C1 segment of cervical spinal cord (tissue), 14 donors: ENCODE results near the gene PPTC7.
A peak's percentile ranks its signal among the peaks of the same experiment; 100 is the strongest.
"Not testable (repeated sequence)": the region's sequence is repeated elsewhere in the genome, so short reads cannot be mapped to it uniquely, and the experiment has no call there.

Experiments used
- DNase-seq, 14 donors: peaks; one replicate each; lab custom pipeline; 2025; lab: John Stamatoyannopoulos, UW

Gene PPTC7

DNA sequence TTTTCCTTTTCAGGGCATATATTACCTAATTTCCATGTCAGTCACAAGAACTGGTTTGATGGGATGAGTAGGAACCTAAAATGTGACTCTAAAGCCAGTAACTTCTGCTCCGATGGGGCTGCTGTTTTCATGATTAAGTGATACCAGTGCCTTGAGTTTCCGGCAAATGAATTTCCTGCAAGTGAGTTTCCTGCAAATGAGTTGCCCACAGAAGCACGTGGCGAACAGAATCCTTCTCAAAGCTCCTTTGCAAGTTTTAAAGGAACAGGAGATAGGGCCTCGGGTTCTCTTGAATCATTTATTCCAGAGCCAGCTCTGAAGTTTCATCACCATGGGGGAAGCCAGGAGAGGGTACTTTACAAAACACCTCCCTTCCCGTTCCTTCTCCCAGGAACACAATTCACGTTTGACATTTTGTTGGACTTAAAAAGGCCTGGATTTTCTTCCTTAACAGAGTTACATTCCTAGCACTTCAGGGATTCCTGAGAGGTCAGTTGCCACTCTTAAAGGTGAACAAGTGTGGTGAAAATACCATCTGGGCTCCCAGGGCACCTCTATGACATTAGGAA is 2.2 kb upstream of the PPTC7 start:
- DNase-seq = peak in 2 of 14 donors; percentile 7 to 27

- DNase-seq = peak in 13 of 14 donors; percentile 24 to 82 (median 67)
These were observed 612 bp downstream of the PPTC7 start for GRCh38 chr12:110582276-110583136.

- no peak for DNase-seq
These were observed 1.2 kb downstream of the PPTC7 start for GRCh38 chr12:110581931-110582275.

DNA sequence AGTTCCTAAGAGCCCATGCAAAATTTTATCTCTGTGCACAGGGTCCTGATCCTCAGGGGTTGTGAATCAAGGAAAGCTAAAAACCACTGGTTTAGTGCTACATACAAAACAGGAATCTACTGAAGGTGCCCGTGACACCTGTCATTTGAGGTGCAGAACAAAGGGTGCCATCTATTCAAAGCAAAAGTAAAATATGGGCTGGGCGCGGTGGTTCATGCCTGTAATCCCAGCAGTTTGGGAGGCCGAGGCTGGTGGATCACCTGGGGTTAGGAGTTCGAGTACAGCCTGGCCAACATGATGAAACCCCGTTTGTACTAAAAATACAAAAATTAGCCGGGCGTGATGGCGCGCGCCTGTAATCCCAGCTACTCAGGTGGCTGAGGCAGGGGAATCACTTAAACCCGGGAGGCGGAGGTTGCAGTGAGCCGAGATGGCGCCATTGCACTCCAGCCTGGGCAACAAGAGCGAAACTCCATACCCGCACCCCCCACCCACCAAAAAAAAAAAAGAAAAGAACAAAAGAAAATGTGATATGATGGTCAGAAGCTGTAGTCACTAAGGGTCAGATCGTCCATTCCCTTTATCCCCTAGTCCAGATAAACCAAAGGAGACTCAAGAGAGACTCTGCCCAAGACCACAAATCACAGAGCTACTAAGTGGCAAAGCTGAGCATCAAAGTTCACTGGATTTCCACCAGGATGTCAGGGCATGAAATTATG is 3.4 kb downstream of the PPTC7 start:
- DNase-seq = no peak

- DNase-seq = no peak
These were observed 4.2 kb downstream of the PPTC7 start for GRCh38 chr12:110578694-110579534.

DNA sequence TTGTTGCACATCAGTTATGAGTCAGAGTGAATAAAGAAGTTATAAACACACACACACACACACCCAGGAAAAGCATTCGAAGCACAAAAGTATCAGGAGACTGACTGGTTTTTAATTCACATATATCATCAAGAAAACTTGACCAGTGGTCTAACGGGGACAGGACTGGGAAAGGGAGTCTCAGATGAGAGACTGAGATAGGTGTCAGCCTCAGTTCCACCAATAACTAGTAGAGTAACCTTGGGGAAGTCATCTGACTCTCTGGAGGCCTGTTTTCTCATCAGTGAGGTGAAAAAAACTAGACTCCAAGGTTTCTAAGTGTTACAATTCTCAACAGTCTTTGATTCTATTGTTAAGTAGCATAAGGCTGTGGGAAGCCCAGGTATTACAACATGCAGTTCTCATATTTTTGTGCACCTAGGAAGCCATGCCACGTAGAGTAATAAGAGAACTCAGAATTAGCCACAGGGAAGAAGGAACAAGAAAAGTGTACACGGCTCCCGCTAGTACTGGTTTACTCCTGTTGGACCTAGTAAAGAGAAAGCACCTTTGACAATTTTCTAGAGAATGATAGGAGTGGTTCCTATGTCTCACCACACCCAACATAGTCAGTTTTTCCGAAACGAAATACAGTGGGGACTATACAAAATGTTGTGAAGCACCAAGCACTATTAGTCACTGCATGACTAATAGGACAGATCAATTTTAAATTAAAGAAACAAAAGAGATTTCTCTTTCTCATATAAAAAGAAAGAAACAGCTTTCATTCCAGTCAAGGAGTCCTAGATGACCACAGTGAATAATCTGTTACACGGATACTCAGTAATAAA is 5.0 kb downstream of the PPTC7 start:
- DNase-seq = no peak

- DNase-seq = no peak
These were observed 6.6 kb downstream of the PPTC7 start for GRCh38 chr12:110576504-110576903.

GRCh38 chr12:110575326-110575725 is 7.8 kb downstream of the PPTC7 start:
- no peak for DNase-seq

DNA sequence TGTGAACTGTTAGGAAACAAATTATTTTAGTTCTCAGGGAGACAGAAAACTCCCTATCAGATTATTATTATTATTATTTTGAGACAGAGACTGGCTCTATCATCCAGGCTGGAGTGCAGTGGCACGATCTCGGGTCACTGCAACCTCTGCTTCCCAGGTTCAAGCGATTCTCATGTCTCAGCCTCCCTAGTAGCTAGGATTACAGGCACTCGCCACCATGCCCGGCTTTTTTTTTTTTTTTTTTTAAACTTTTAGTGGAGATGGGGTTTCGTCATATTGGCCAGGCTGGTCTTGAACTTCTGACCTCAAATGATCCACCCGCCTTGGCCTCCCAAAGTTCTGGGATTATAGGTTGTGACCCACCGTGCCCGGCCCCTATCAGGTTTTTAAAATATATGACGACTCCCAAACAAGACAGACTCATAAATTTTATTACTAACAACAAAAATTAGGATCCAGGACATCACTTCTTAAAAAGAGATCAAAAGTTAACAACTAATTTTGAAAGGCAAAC is 8.3 kb downstream of the PPTC7 start:
- DNase-seq = not testable (repeated sequence)

DNA sequence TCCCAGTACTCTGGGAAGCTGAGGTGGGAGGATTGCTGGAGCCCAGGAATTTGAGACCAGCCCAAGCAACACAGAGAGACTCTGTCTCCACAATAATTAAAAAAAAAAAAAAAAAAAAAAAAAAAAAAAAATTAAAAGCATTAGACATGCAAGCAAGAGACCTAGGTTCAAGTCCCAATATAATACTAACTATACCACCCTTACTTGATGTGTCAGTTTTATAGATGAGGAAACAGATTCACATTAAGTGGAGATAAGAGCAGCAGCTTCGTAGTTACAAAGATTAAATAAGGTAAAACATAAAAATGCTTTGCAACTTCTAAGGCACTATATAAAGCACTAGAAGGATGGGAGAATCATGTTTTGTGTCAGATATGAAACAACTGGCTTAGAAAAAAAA is 9.1 kb downstream of the PPTC7 start:
- no peak for DNase-seq

DNA sequence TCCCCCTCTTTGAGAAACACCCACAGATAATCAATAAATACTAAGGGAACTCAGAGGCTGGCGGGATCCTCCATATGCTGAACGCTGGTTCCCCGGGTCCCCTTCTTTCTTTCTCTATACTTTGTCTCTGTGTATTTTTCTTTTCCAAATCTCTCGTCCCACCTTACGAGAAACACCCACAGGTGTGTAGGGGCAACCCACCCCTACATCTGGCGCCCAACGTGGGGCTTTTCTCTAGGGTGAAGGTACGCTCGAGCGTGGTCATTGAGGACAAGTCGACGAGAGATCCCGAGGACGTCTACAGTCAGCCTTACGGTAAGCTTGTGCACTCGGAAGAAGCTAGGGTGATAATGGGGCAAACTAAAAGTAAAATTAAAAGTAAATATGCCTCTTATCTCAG is 12.3 kb downstream of the PPTC7 start:
- not testable (repeated sequence) for DNase-seq

GRCh38 chr12:110569838-110570237 is 13.3 kb downstream of the PPTC7 start:
- DNase-seq = not testable (repeated sequence)

DNA sequence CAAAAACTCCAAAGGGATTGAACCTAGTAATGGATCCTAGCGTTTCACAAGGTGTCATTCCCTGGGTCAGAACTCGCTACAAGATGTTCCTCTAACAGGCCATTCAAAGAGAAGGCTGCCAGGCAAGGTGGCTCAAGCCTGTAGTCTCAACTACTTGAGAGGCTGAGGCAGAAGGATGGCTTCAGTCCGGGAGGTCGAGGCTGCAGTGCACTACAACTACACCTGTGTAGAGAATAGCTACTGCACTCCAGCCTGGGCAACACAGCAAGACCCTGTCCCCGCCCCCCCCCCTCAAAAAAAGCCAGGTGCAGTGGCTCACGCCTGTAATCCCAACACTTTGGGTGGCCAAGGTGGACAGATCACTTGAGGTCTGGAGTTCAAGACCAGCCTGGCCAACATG is 14.4 kb downstream of the PPTC7 start:
- DNase-seq = no peak

GRCh38 chr12:110566993-110567392 is 16.1 kb downstream of the PPTC7 start:
- no peak for DNase-seq

GRCh38 chr12:110565894-110566871 is 16.9 kb downstream of the PPTC7 start:
- peak in 1 of 14 donors; percentile 9 for DNase-seq

DNA sequence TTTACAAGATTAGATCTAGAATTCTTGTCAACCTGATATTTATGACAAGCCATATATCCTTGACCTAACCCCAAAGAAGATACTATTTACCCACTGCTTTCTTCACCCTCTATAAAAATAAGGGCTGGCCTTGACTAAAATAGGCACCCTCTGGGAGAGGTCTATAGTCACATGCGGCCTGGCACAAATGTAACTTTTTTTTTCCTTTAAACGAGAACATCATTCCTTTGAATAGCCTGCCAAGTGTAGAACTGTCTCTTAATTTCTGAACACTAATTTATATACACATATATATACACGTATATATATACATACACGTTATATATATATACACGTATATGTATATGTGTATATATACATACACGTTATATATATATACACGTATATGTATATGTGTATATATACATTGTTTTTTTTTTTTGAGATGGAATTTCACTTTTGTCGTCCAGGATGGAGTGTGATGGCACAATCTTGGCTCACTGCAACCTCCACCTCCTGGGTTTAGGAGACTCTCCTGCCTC is 18.6 kb downstream of the PPTC7 start:
- no peak for DNase-seq

DNA sequence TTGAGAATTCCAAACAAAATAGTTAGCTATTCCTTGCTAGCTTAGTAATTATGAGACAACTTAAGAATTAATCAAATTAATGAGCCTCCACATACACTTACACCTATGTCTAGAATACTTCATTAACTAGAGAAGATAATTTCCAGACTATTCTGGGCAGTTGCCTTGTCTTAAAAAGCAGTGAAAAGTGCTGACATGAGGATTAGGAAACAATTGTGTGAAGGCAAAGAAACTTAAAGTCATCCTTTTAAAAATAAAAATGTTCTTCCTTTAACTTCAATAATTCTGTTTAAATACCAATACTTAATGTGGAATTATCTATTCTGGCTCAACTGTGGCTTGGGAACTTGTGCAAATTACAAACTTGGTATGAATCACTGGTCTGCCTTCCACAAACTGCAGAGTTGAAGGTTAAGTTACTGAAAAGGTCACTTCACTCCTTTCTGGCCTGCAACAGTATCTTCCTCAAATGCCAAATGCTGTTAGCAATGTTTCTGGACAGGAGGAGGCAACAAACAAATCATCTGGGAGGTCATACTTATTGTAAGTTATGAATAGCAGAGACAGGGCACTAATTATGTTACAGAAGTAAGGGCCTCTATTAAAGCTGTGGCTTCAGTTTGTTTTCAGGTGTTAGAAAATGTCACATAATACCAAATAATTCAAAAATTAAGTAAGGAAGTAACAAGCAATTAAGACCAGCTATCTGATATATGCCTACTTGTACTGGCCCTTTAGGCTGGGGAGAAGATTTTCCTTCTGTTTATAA is 19.2 kb downstream of the PPTC7 start:
- DNase-seq = no peak

GRCh38 chr12:110562386-110562785 is 20.7 kb downstream of the PPTC7 start:
- not testable (repeated sequence) for DNase-seq
